ENCODE results near the gene BAHCC1. TPM values are rescaled to one million over a fixed set of nuclear protein-coding genes. Genes with fewer than 3 reads are reported as not detected.

BAHCC1 gene
- total RNA-seq, 1 donor from 2014 or later = 8.4 TPM

GRCh38 chr17:81483862-81484194 lies 88.6 kb downstream of the BAHCC1 start:
- Histone ChIP-seq H3K27ac (ENCODE audit: low read depth, low read length) (no peak overlapping the region), H3K4me3 (ENCODE audit: low read length in 3 of 3) (peak overlapping the region; percentile 63 to 77 (median 71)), H3K4me1 (ENCODE audit: control insufficient read depth in 3 of 3, insufficient read depth in 3 of 3, low read length in 3 of 3) (peaks cover 33 to 52% (median 48%) of the 10 kb centered on the region in 3 donors)

GRCh38 chr17:81484195-81484979 lies 89.1 kb downstream of the BAHCC1 start:
- Histone ChIP-seq H3K9ac (ENCODE audit: low read depth in 1 of 3, low read length in 3 of 3) (peak overlapping the region; percentile 56 to 85 (median 63)), H3K4me3 (ENCODE audit: low read length in 3 of 3) (peak overlapping the region; percentile 63 to 77 (median 71)), H3K36me3 (ENCODE audit: control insufficient read depth in 3 of 3, insufficient read depth in 3 of 3, low read length in 3 of 3) (no peaks in the 10 kb centered on the region), H3K27me3 (ENCODE audit: control insufficient read depth in 3 of 3, insufficient read depth in 3 of 3, low read length in 3 of 3) (no peaks in the 10 kb centered on the region), H3K27ac (ENCODE audit: low read depth, low read length) (no peak overlapping the region), H3K4me1 (ENCODE audit: control insufficient read depth in 3 of 3, insufficient read depth in 3 of 3, low read length in 3 of 3) (peaks cover 33 to 52% (median 51%) of the 10 kb centered on the region in 3 donors), H3K9me3 (ENCODE audit: control insufficient read depth in 3 of 3, low read length in 3 of 3) (no peaks in the 10 kb centered on the region)

More at GRCh38 chr17:81483862-81484194, 88.6 kb downstream of the BAHCC1 start:
- no peaks in the 10 kb centered on the region for H3K36me3 ChIP-seq (ENCODE audit: control insufficient read depth in 3 of 3, insufficient read depth in 3 of 3, low read length in 3 of 3)
- H3K27me3 ChIP-seq (ENCODE audit: control insufficient read depth in 3 of 3, insufficient read depth in 3 of 3, low read length in 3 of 3) = no peaks in the 10 kb centered on the region
- peak overlapping the region; percentile 56 to 85 (median 63) for H3K9ac ChIP-seq (ENCODE audit: low read depth in 1 of 3, low read length in 3 of 3)
- no peaks in the 10 kb centered on the region for H3K9me3 ChIP-seq (ENCODE audit: control insufficient read depth in 3 of 3, low read length in 3 of 3)

DNA sequence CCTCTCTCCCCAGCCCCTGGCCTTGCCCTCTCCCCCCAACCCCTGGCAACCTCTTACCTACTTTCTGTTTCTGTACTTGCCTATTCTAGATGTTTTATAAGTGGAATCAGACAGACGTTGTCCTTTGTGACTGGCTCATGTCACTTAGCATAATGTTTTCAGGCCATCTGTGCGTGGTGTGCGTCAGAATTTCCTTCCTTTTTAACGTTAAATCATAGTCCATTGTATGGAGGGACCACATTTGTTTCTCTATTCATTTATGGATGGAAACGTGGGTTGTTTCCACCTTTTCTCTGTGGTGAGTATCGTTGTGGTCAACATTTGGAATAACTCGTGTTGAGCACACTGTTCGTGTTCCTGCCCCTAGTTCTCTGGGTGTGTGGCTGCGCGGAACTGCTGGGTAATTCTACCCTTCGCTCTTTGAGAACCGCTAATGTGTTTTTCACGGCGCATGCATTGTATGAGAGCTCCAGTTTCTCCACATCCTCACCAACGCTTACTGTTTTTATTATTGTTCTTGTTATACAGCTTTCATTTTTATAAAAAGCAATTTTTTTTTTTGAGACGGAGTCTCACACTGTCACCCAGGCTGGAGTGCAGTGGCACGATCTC lies 91.0 kb downstream of the BAHCC1 start:
- Histone ChIP-seq H3K4me3 (ENCODE audit: low read length in 3 of 3) (no peak overlapping the region), H3K9me3 (ENCODE audit: control insufficient read depth in 3 of 3, low read length in 3 of 3) (no peaks in the 10 kb centered on the region), H3K9ac (ENCODE audit: low read depth in 1 of 3, low read length in 3 of 3) (no peak overlapping the region), H3K27me3 (ENCODE audit: control insufficient read depth in 3 of 3, insufficient read depth in 3 of 3, low read length in 3 of 3) (peaks cover 3 to 11% (median 10%) of the 10 kb centered on the region in 3 donors), H3K4me1 (ENCODE audit: control insufficient read depth in 3 of 3, insufficient read depth in 3 of 3, low read length in 3 of 3) (peaks cover 28 to 43% (median 40%) of the 10 kb centered on the region in 3 donors), H3K36me3 (ENCODE audit: control insufficient read depth in 3 of 3, insufficient read depth in 3 of 3, low read length in 3 of 3) (no peaks in the 10 kb centered on the region), H3K27ac (ENCODE audit: low read depth, low read length) (no peak overlapping the region)

DNA sequence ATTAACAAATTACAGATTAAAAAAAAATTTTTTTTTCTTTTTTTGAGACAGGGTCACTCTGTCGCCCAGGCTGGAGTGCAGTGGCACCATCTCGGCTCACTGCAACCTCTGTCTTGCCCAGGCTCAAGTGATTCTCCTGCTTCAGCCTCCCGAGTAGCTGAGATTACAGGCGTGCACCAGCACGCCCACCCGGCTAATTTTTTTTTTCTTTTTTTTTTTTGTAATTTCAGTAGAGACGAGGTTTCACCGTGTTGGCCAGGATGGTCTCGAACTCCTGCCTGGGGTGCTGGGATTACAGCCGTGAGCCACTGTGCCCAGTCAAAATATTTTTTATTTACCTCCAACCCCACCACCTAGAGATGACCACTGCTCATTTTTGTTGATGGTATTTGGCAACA lies 91.8 kb downstream of the BAHCC1 start:
- Histone ChIP-seq H3K9ac (ENCODE audit: low read depth in 1 of 3, low read length in 3 of 3) (peak overlapping the region in 1 of 3 donors; percentile 70), H3K27me3 (ENCODE audit: control insufficient read depth in 3 of 3, insufficient read depth in 3 of 3, low read length in 3 of 3) (peaks cover 4 to 13% (median 11%) of the 10 kb centered on the region in 3 donors), H3K4me3 (ENCODE audit: low read length in 3 of 3) (peak overlapping the region in 2 of 3 donors; percentile 63 to 68), H3K36me3 (ENCODE audit: control insufficient read depth in 3 of 3, insufficient read depth in 3 of 3, low read length in 3 of 3) (no peaks in the 10 kb centered on the region), H3K27ac (ENCODE audit: low read depth, low read length) (no peak overlapping the region), H3K9me3 (ENCODE audit: control insufficient read depth in 3 of 3, low read length in 3 of 3) (no peaks in the 10 kb centered on the region), H3K4me1 (ENCODE audit: control insufficient read depth in 3 of 3, insufficient read depth in 3 of 3, low read length in 3 of 3) (peaks cover 22 to 37% (median 35%) of the 10 kb centered on the region in 3 donors)

DNA sequence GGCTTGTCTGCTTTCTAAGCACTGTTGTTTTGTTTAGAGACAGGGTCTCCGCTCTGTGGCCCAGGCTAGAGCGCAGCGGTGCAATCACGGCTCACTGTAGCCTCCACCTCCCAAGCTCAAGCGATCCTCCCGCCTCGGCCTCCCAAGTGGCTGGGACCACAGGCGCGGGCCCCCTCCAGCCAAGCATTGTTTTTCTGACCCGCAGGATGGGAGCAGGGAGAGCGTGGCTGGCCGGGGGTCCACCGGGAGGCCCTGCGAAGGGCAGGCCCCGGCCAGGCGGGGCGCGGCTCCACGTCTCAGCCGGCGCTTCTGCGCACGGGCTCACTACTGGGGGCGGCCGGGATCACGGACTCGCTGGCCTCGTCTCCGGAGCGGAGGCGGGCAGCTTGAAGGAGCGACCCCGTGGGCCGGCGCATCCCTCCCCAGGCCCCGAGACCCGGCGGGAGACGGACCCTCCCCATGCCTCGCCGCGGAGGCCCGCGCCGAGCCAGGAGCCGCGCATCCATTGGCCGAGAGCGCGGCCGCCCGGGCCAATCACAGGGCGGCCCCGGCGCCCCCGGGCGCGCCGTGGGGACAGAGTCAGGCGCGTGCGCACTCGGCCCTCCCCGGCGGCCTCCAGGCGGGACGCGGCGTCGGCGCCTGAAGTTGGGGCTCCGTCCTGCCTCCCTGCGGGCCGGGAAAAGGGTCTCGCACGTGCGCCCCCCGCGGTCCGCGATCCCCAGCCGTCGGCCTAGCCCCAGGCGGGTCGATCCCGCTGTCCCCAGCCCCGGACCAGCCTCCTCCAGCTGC lies 92.4 kb downstream of the BAHCC1 start:
- peaks cover 17 to 33% (median 31%) of the 10 kb centered on the region in 3 donors for H3K4me1 ChIP-seq (ENCODE audit: control insufficient read depth in 3 of 3, insufficient read depth in 3 of 3, low read length in 3 of 3)
- peak overlapping the region; percentile 68 to 88 (median 85) for H3K9ac ChIP-seq (ENCODE audit: low read depth in 1 of 3, low read length in 3 of 3)
- H3K27ac ChIP-seq (ENCODE audit: low read depth, low read length) = peak overlapping the region; percentile 70

DNA sequence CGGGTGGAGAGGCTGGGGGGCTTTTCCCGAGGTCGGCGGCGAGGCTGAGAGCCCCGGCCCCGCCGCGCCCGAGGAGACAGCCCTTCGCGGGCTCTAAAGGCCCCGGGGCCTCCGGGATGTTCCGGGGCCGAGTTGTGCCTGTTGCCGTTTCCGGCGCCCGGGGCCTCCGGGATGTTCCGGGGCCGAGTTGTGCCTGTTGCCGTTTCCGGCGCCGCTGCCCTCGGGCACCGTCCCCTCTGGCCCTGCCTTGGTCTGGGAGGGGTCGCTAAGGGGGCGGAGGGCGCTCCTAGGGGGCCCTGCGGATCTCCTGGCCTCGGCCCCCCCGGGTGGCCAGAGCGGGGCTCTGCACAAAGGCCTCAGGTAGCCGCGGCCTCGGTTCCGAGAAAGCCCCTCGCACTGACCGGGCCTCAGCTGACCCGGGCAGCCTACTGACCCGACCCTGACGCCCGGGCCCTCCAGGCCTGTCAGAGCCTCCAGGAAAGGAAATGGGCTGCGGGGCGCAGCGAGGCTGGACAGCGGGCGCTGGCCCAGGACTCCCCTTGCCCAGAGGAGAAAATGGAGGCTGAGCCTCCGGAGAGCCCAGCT lies 93.1 kb downstream of the BAHCC1 start:
- no peaks in the 10 kb centered on the region for H3K36me3 ChIP-seq (ENCODE audit: control insufficient read depth in 3 of 3, insufficient read depth in 3 of 3, low read length in 3 of 3)
- H3K9me3 ChIP-seq (ENCODE audit: control insufficient read depth in 3 of 3, low read length in 3 of 3) = no peaks in the 10 kb centered on the region
- H3K4me1 ChIP-seq (ENCODE audit: control insufficient read depth in 3 of 3, insufficient read depth in 3 of 3, low read length in 3 of 3) = peaks cover 16 to 26% (median 24%) of the 10 kb centered on the region in 3 donors
- H3K27ac ChIP-seq (ENCODE audit: low read depth, low read length) = peak overlapping the region; percentile 70
- peak overlapping the region; percentile 68 to 88 (median 85) for H3K9ac ChIP-seq (ENCODE audit: low read depth in 1 of 3, low read length in 3 of 3)
- peaks cover 11 to 16% (median 11%) of the 10 kb centered on the region in 3 donors for H3K27me3 ChIP-seq (ENCODE audit: control insufficient read depth in 3 of 3, insufficient read depth in 3 of 3, low read length in 3 of 3)
- H3K4me3 ChIP-seq (ENCODE audit: low read length in 3 of 3) = peak overlapping the region in 2 of 3 donors; percentile 63 to 71

More for the DNA sequence above, 92.4 kb downstream of the BAHCC1 start:
- no peaks in the 10 kb centered on the region for H3K9me3 ChIP-seq (ENCODE audit: control insufficient read depth in 3 of 3, low read length in 3 of 3)
- no peaks in the 10 kb centered on the region for H3K36me3 ChIP-seq (ENCODE audit: control insufficient read depth in 3 of 3, insufficient read depth in 3 of 3, low read length in 3 of 3)
- peaks cover 7 to 16% (median 11%) of the 10 kb centered on the region in 3 donors for H3K27me3 ChIP-seq (ENCODE audit: control insufficient read depth in 3 of 3, insufficient read depth in 3 of 3, low read length in 3 of 3)
- peak overlapping the region in 2 of 3 donors; percentile 63 to 71 for H3K4me3 ChIP-seq (ENCODE audit: low read length in 3 of 3)

GRCh38 chr17:81489012-81489997 lies 94.0 kb downstream of the BAHCC1 start:
- Histone ChIP-seq H3K9ac (ENCODE audit: low read depth in 1 of 3, low read length in 3 of 3) (peak overlapping the region in 2 of 3 donors; percentile 8 to 14), H3K9me3 (ENCODE audit: control insufficient read depth in 3 of 3, low read length in 3 of 3) (no peaks in the 10 kb centered on the region), H3K27ac (ENCODE audit: low read depth, low read length) (no peak overlapping the region), H3K4me1 (ENCODE audit: control insufficient read depth in 3 of 3, insufficient read depth in 3 of 3, low read length in 3 of 3) (peaks cover 8 to 19% (median 15%) of the 10 kb centered on the region in 3 donors), H3K36me3 (ENCODE audit: control insufficient read depth in 3 of 3, insufficient read depth in 3 of 3, low read length in 3 of 3) (no peaks in the 10 kb centered on the region), H3K27me3 (ENCODE audit: control insufficient read depth in 3 of 3, insufficient read depth in 3 of 3, low read length in 3 of 3) (peaks cover 11 to 16% (median 12%) of the 10 kb centered on the region in 3 donors), H3K4me3 (ENCODE audit: low read length in 3 of 3) (no peak overlapping the region)

- Histone ChIP-seq H3K9ac (ENCODE audit: low read depth in 1 of 3, low read length in 3 of 3) (peak overlapping the region in 1 of 3 donors; percentile 8), H3K9me3 (ENCODE audit: control insufficient read depth in 3 of 3, low read length in 3 of 3) (no peaks in the 10 kb centered on the region), H3K27me3 (ENCODE audit: control insufficient read depth in 3 of 3, insufficient read depth in 3 of 3, low read length in 3 of 3) (peaks cover 11 to 23% (median 17%) of the 10 kb centered on the region in 3 donors), H3K4me1 (ENCODE audit: control insufficient read depth in 3 of 3, insufficient read depth in 3 of 3, low read length in 3 of 3) (peaks cover 4 to 13% (median 9%) of the 10 kb centered on the region in 3 donors), H3K27ac (ENCODE audit: low read depth, low read length) (no peak overlapping the region), H3K4me3 (ENCODE audit: low read length in 3 of 3) (no peak overlapping the region), H3K36me3 (ENCODE audit: control insufficient read depth in 3 of 3, insufficient read depth in 3 of 3, low read length in 3 of 3) (no peaks in the 10 kb centered on the region)
Observed at GRCh38 chr17:81489998-81490992, 95.0 kb downstream of the BAHCC1 start.
